Stimulated activated CD8-positive, alpha-beta memory T cell treated with anti-CD3 and anti-CD28 coated beads, Interleukin-7, amount 100 ng/mL, for 1 hour (primary cell): ENCODE measurements around the gene RANBP10.
A peak's percentile ranks its signal among the peaks of the same experiment; 100 is the strongest.

ENCODE experiments used
- DNase-seq, 2 donors: peaks; one replicate each; pipeline ENCODE4 v3.0.0-alpha.2; 2020; ENCODE audit warnings: low read depth in 2 of 2

The RANBP10 gene

GRCh38 chr16:67746846-67747245, 59.5 kb downstream of the RANBP10 start:
- no peak for DNase-seq

GRCh38 chr16:67741118-67741517, 65.2 kb downstream of the RANBP10 start:
- DNase-seq = no peak

GRCh38 chr16:67740391-67740790, 66.0 kb downstream of the RANBP10 start:
- DNase-seq = no peak

GRCh38 chr16:67736858-67737257, 69.5 kb downstream of the RANBP10 start:
- DNase-seq = no peak

GRCh38 chr16:67734731-67735201, 71.6 kb downstream of the RANBP10 start:
- no peak for DNase-seq

GRCh38 chr16:67733734-67734470, 72.5 kb downstream of the RANBP10 start:
- DNase-seq = no peak

- DNase-seq = no peak
These were observed 74.6 kb downstream of the RANBP10 start for GRCh38 chr16:67731753-67732095.

- no peak for DNase-seq
These were observed 75.1 kb downstream of the RANBP10 start for GRCh38 chr16:67731071-67731752.

GRCh38 chr16:67730326-67730725, 76.0 kb downstream of the RANBP10 start:
- DNase-seq = no peak

GRCh38 chr16:67729636-67730248, 76.6 kb downstream of the RANBP10 start:
- no peak for DNase-seq

- DNase-seq = no peak
These were observed 78.6 kb downstream of the RANBP10 start for GRCh38 chr16:67727521-67728485.

GRCh38 chr16:67726106-67727034, 80.0 kb downstream of the RANBP10 start:
- DNase-seq = no peak

- DNase-seq = no peak
These were observed 82.5 kb downstream of the RANBP10 start for GRCh38 chr16:67723911-67724305.

- DNase-seq = no peak
These were observed 83.0 kb downstream of the RANBP10 start for GRCh38 chr16:67723151-67723910.

GRCh38 chr16:67720236-67720635, 86.1 kb downstream of the RANBP10 start:
- no peak for DNase-seq

- DNase-seq = no peak
These were observed 86.6 kb downstream of the RANBP10 start for GRCh38 chr16:67719778-67720144.

- DNase-seq = peak; percentile 98 to 99
These were observed 87.1 kb downstream of the RANBP10 start, which contains the start of gene GFOD2 for GRCh38 chr16:67719048-67719777. GFOD2 (minus strand) TSS chr16:67719316; CDS start chr16:67685715, 33,601 bp downstream.

GRCh38 chr16:67718668-67719047, 87.7 kb downstream of the RANBP10 start:
- DNase-seq = peak in 1 of 2 donors; percentile 2

- no peak for DNase-seq
These were observed 90.3 kb downstream of the RANBP10 start for GRCh38 chr16:67716097-67716496.
